Measurements from ENCODE around the gene ADGRL3.

The ADGRL3 gene

GRCh38 chr4:61200187-61200915 is at the start of gene ADGRL3:
Gene ADGRL3, plus strand, starts transcription at chr4:61200326.
- DNase-seq, result no peak

- DNase-seq, result no peak
Measured at GRCh38 chr4:61152433-61152832, 47.7 kb upstream of the ADGRL3 start.

- no peak for DNase-seq
Measured at GRCh38 chr4:61160478-61160877, 39.6 kb upstream of the ADGRL3 start.

GRCh38 chr4:61162116-61162515 is 38.0 kb upstream of the ADGRL3 start:
- no peak for DNase-seq

GRCh38 chr4:61173799-61174198 is 26.3 kb upstream of the ADGRL3 start:
- DNase-seq, result no peak

GRCh38 chr4:61175495-61175894 is 24.6 kb upstream of the ADGRL3 start:
- no peak for DNase-seq

- DNase-seq, result no peak
Measured at GRCh38 chr4:61177367-61177766, 22.8 kb upstream of the ADGRL3 start.

- no peak for DNase-seq
Measured at GRCh38 chr4:61180405-61180804, 19.7 kb upstream of the ADGRL3 start.

GRCh38 chr4:61182915-61183314 is 17.2 kb upstream of the ADGRL3 start:
- no peak for DNase-seq

- no peak for DNase-seq
Measured at GRCh38 chr4:61185288-61185687, 14.8 kb upstream of the ADGRL3 start.

GRCh38 chr4:61192392-61192791 is 7.7 kb upstream of the ADGRL3 start:
- no peak for DNase-seq

GRCh38 chr4:61193863-61194262 is 6.3 kb upstream of the ADGRL3 start:
- no peak for DNase-seq

GRCh38 chr4:61194571-61194970 is 5.6 kb upstream of the ADGRL3 start:
- DNase-seq, result no peak

GRCh38 chr4:61195101-61195500 is 5.0 kb upstream of the ADGRL3 start:
- no peak for DNase-seq

- no peak for DNase-seq
Measured at GRCh38 chr4:61198686-61199085, 1.4 kb upstream of the ADGRL3 start.

GRCh38 chr4:61199873-61200186 is 296 bp upstream of the ADGRL3 start:
- no peak for DNase-seq

- DNase-seq, result no peak
Measured at GRCh38 chr4:61200916-61201526, 895 bp downstream of the ADGRL3 start.

GRCh38 chr4:61201561-61201960 is 1.4 kb downstream of the ADGRL3 start:
- no peak for DNase-seq

GRCh38 chr4:61201961-61202637 is 2.0 kb downstream of the ADGRL3 start:
- no peak for DNase-seq

- DNase-seq, result no peak
Measured at GRCh38 chr4:61202638-61203435, 2.7 kb downstream of the ADGRL3 start.

- no peak for DNase-seq
Measured at GRCh38 chr4:61203436-61203790, 3.3 kb downstream of the ADGRL3 start.

- no peak for DNase-seq
Measured at GRCh38 chr4:61204353-61205060, 4.4 kb downstream of the ADGRL3 start.

- no peak for DNase-seq
Measured at GRCh38 chr4:61205066-61205465, 4.9 kb downstream of the ADGRL3 start.
